Right ventricle myocardium inferior (tissue), 1 donor: ENCODE results near the gene POFUT1. TPM values are rescaled to one million over a fixed set of nuclear protein-coding genes. Genes with fewer than 3 reads are reported as not detected.
"Not testable (repeated sequence)": the region's sequence is repeated elsewhere in the genome, so short reads cannot be mapped to it uniquely, and the experiment has no call there.

Source experiments
- ATAC-seq: fragments of 200-7000 bp; cut with Tn5 transposase; one replicate; pipeline ENCODE4 v1.9.1; 2020; ENCODE audit warnings: mild to moderate bottlenecking, moderate library complexity
- DNase-seq: peaks from one replicate; pipeline ENCODE4 v3.0.0; 2021; ENCODE audit errors: missing footprints
- intact Hi-C: fragments of 100-400 bp; cut with DNase I; formaldehyde crosslinking; loops from one replicate; pipeline ENCODE4 v1.11.0; 2022
- long read RNA-seq: library from polyadenylated mRNA; unstranded; transcript quantifications from one replicate; pipeline ENCODE4 v2.0.0, GENCODE V29; 2021
- total RNA-seq: library from RNA; stranded (reverse); fragmentation: NEBNext Ultra II Directional; extraction: Animal tissue kit (Norgen Biotek cat#: 25700); gene quantifications from one replicate; pipeline ENCODE4 v1.2.1, GENCODE V29; 2021
- donor health status: DM: no; HTN: yes; CAD: no; lungs with severe emphysema.

POFUT1 gene
- total RNA-seq, result 24.5 TPM
- long read RNA-seq, full-length matches to known transcripts, result 28 of 35 reads
- long read RNA-seq, partial matches to known transcripts, result 5 of 35 reads
- long read RNA-seq, other reads (novel, unspliced or antisense), result 2 of 35 reads

DNA sequence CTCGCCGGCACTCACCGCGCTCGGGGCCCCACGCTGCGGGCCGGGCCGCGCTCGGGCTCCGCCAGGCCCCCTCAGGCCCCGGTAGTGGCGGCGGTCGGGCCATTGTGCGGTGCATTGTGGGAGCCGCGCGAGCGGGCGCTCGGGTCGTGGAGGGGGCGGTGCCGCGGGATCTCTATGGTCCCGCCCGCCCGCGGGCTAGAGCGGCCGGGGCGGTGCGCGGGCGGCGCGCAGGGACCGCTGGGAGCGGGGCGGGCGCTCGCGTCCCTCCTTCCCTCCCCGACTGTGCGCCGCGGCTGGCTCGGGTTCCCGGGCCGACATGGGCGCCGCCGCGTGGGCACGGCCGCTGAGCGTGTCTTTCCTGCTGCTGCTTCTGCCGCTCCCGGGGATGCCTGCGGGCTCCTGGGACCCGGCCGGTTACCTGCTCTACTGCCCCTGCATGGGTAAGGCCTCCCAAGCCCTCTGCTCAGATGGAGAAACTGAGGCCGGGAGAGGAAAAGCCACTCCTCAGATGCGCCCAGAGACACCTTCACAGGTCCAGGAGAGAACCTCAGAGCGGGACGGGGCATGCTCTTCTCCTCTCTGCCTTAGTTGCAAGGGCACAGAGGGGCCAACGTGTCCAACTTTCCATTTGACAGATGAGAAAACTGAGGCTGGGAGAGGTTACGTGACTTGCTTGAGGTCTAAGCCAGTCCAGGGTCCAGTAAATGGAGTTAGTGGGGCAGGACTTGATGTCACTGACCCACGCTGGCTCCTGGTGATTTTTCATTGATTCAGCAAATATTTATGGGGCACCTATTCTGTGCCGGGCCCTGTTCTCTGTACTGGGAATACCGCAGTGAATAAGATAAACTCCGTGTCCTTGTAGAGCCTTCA lies at the start of gene POFUT1, which contains the start of gene PLAGL2:
Gene POFUT1 (plus strand): TSS at position 255 of the 873 bp plus-strand sequence. CDS start 62 bp downstream, at position 317.
Gene PLAGL2 (minus strand): TSS at position 118 of the 873 bp plus-strand sequence. CDS start 5,565 bp downstream, outside the sequence.
- DNase-seq, result peak; percentile 96
- intact Hi-C loops, result loop anchor here (5.0 kb wide), 4 partner anchors 74 to 149 kb away; partner anchors contain the start of gene ASXL1
- ATAC-seq, result peak; percentile 98

DNA sequence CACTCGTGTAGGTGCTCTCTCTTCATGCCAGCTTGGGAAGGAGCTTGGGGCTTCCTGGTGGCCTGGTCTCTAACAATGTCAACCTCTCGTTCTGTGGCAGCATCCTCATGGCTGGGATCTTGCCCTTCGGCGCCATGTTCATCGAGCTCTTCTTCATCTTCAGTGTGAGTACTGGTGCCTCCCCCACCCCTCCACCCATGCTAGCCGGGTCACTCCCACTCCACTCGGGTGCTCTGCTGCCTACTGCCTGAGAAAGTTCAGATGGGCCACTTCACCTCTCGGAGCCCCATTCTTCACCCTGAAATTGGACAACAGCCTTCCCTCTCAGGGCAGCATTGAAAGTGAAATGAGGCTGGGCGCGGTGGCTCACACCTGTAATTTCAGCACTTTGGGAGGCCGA lies 49.3 kb upstream of the POFUT1 start:
- intact Hi-C loops, result no loop called here
- no peak for ATAC-seq
- DNase-seq, result no peak

DNA sequence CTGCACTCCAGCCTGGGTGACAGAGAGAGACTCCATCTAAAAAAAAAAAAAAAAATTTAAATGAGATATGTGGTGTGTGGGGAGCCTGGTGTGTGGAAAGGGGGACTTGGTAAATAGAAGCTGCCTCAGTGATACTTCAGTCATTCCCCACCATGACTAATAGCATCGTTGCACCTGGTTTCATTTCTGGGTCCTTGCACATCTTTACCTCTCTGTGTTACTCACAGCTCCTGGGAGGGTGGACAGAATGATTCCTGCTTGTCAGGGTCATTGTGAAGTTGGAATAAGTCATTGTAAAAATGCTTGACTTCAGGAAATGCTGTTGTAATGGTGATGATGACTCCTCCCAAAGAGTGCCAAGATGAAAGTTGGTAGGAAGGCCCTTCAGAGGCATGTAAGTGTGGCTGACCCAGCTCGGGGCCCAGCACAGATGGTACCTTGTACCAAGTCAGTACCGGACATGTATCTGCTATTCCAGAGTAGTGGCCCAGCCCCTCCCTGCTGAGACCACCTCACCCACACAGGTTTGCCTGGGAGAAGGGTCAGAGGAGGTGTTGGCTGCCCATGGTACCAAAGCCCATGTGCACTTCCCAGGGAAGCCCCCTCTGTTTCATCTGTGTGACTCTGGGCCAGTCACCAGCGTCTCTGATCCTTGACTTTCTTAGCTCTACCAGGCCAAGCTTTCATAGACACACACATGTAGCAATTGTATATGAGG lies 48.6 kb upstream of the POFUT1 start:
- ATAC-seq (no peak), DNase-seq (no peak)
- intact Hi-C loops, result no loop called here

DNA sequence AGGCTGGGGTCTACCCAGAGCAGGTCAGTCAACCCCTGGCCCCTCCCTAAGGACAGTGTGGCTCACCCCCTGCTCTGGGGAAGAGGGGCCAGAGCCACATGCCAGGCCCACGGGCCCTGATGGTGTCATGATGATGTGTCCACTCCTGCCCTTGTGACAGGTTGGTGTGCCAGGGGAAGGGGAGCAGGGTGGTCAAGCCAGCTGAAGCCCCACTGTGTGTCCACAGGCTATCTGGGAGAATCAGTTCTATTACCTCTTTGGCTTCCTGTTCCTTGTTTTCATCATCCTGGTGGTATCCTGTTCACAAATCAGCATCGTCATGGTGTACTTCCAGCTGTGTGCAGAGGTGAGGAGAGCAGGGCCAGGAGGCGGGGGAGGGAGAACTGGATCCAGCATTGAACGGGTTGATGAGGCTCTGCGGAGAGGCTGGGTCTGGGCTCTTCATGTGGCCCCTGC lies 47.9 kb upstream of the POFUT1 start:
- ATAC-seq (no peak), DNase-seq (no peak)
- intact Hi-C loops, result no loop called here

DNA sequence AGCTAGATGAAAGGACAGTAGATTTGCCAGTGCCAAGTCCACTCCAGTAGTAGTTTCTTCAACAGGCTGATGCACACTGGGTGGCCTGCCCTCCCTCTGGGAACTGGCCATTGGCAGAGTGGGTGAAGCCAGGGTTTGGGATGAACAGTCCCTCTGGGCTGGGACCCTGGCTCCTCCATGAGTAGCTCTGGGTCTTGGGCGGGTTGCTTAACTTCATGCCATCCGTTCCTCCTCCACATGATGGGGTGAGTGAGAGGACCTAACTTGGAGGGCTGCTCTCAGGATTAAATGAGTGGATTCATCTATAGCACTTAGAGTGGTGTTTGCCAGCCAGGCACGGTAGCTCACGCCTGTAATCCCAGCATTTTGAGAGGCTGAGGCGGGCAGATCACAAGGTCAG lies 47.3 kb upstream of the POFUT1 start:
- ATAC-seq, result no peak

DNA sequence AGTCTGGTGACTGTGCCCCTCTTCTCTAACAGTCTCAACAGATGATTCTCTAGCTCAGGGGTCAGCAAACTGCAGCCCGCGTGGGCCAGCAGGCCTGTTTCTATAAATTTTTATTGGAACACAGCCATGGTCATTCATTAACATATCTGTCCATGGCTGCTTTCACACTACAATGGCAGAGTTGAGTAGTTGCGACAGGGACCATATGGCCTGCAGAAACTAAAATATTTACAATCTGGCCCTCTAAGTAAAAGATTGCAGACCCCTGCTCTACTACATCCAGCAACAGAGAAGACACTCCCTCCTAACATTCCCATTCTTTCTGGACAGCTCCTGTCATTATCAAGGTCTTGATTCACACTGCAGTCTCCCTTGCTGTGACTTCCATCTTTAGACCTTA lies 45.3 kb upstream of the POFUT1 start:
- ATAC-seq, result no peak
- intact Hi-C loops, result no loop called here
- DNase-seq, result no peak

More for the DNA sequence above, 47.3 kb upstream of the POFUT1 start:
- DNase-seq, result no peak
- intact Hi-C loops, result no loop called here

DNA sequence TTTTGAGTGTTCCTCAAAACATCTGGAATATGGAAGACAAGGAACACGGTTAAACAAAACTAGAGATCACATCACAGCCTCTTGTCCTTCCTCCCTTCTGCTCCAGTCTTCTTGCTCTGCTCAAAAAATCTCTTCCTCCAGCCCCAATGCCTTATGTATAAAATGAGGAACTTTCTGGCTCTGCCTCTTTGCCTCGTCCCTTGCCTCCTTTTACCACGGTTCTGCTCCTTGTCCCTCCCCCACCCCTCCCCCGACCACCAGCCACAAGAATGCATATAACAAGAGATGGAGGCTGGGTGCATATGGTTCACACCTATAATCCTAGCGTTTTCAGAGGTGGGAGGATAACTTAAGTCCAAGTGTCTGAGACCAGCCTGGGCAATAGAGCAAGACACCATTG lies 43.7 kb upstream of the POFUT1 start:
- no peak for DNase-seq
- intact Hi-C loops, result no loop called here

DNA sequence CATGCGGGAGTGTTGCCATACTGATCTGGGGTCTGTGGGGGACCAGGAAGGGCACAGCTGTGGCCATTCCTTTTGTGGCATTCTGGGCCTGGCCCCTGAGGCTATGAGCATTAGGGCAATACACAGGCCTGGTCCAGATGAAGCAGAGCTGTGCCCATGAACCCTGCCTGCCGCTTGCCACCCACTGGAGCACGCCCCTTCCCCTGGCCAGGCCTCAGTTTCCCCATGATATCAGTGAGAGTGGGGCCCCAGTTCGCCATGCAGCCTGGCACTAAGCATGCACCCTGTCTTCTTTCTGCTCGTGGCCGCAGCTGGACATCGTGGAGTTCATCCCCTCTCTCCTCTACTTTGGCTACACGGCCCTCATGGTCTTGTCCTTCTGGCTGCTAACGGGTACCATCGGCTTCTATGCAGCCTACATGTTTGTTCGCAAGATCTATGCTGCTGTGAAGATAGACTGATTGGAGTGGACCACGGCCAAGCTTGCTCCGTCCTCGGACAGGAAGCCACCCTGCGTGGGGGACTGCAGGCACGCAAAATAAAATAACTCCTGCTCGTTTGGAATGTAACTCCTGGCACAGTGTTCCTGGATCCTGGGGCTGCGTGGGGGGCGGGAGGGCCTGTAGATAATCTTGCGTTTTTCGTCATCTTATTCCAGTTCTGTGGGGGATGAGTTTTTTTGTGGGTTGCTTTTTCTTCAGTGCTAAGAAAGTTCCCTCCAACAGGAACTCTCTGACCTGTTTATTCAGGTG lies 42.5 kb upstream of the POFUT1 start:
- ATAC-seq (no peak), DNase-seq (no peak)
- intact Hi-C loops, result no loop called here

More for the DNA sequence above, 43.7 kb upstream of the POFUT1 start:
- no peak for ATAC-seq

DNA sequence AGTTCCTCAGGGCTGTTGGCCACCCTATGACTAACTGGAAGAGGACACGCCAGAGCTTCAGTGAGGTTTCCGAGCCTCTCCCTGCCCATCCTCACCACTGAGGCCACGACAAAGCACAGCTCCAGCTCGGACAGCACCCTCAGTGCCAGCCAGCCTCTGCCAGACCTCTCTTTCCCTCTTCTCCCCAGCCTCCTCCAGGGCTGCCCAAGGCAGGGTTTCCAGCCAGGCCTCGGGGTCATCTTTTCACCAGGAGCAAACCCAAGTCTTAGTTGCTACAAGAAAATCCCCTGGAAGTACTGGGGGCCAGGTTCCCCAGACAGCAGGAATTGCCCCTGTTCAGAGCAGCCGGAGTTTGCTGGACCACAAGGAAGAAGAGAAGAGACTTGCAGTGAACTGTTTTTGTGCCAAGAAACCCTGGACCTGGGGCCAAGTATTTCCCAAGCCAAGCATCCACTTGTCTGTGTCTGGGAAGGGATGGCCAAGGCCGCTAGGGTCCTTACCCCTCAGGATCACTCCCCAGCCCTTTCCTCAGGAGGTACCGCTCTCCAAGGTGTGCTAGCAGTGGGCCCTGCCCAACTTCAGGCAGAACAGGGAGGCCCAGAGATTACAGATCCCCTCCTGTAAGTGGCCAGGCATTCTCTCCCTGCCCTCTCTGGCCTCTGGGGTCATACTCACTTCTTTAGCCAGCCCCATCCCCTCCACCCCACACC lies 41.7 kb upstream of the POFUT1 start:
- no peak for ATAC-seq
- intact Hi-C loops, result no loop called here
- no peak for DNase-seq

DNA sequence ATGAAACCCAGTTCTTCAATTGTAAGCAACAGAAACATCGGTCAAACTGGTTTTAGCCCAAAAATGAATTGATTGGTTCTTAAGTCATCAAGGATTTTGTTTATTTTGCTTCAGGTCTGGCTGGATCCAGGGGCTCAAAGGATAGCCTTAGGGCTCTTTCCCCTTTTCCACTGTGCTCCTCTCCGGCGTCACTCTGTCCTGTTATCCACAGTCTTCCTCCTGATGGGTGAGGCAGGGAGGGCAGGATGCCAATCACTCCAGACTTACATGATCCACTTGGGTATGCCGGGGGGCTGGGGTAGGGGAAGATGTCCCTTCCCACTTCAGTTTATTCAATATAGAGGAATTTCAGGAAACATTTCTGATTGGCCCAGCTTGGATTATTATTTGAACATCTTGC lies 40.1 kb upstream of the POFUT1 start:
- intact Hi-C loops, result no loop called here
- ATAC-seq (no peak), DNase-seq (no peak)

DNA sequence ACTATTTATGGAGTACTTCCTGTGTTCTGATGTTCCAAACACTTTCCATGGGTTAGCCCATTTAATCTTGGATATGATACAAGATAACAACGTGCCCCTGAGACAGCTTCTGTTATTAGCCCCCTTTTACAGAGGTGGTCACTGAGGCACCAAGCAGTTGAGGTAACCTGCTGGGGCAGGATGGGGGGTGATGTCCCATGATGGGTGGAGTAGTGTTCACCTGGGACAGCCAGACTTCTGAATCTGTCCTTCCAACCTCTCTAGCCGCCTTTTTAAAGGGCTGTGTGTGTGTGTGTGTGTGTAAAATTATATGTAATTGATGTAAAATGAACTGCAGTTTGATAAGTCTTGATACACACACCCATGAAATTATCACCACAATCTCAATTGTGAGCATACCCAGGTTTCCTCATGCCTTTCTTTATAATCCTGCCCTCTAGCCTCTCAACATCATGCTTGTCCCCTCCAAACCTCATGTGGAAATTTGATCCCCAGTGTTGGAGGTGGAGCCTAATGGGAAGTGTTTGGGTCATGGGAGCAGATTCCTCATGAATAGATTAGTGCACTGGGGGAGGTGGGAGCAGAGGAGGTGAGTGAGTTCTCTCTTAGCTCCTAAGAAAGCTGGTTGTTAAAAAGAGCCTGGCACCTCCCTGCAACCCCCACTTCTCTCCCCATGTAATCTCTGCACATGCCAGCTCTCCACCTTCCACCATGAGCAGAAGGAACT lies 39.3 kb upstream of the POFUT1 start:
- DNase-seq (no peak), ATAC-seq (no peak)
- intact Hi-C loops, result no loop called here

DNA sequence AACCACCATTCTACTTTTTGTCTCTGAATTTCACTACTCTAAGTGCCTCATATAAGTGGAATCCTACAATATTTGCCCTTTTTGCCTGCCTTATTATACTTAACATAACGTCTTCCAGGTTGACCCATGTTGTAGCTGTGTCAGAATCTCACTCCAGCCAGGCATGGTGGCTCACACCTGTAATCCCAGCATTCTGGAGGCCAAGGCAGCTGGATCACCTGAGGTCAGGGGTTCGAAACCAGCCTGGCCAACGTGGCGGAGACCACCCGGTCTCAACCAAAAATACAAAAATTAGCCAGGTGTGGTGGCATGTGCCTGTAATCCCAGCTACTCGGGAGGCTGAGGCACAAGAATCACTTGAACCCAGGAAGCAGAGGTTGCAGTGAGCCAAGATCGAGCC lies 30.0 kb upstream of the POFUT1 start:
- ATAC-seq, intact Hi-C loops, DNase-seq: not testable (repeated sequence)

DNA sequence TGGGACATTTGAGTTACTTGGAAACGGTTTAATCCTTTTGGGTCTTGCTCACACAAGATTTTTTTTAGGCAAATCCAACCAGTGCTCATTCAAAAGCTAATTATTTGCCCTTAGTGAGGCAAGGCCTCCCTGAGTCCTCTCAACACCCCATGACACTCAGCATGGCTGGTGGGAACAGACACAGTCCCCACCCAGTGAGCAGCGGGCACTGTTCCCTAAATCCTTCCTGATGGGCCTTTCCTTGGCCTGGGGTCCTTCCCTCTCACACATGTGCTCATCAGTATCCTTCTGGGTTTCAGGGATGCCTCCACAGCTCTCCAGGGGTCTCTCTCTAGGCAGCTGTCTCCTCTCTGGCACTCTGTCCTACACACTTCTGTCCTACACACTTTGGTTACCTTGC lies 28.2 kb upstream of the POFUT1 start:
- DNase-seq, result no peak
- intact Hi-C loops, result no loop called here
- no peak for ATAC-seq

DNA sequence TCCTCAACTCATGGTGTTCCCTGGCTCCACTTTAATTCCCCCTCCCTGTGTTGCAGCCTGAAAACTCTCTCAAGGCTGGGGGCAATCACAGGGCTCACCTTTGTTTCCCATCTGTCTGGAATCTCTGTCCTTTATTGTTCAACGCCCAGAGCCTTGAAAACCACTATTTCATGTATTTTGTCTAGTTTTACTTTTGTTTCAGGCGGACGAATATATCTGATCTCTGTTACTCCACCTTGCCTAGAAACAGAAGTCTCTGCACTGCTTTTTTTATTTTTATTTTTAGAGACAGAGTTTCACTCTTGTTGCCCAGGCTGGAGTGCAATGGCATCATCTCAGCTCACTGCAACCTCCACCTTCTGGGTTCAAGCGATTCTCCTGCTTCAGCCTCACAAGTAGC lies 27.7 kb upstream of the POFUT1 start:
- DNase-seq (no peak), ATAC-seq (no peak)
- intact Hi-C loops, result no loop called here

DNA sequence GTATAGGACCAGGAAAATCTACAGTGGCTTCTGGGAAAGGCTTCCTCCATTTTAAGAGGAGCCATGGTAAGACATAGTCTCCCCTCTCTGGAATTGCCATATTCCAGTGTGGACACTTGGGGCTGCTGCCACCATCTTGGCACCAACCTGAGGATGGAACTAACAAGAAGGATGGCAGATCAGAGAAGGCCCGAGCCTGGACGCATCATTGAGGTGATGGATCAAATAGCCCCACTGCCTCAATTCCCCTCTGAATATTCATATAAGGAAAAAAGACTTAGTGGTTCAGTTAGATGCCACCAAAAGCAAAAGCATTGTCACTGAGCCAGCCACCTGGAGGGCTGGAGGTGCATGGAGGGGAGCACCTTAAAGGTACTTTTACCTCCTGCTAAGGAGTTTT lies 26.1 kb upstream of the POFUT1 start:
- intact Hi-C loops, result no loop called here
- no peak for DNase-seq
- ATAC-seq, result no peak

DNA sequence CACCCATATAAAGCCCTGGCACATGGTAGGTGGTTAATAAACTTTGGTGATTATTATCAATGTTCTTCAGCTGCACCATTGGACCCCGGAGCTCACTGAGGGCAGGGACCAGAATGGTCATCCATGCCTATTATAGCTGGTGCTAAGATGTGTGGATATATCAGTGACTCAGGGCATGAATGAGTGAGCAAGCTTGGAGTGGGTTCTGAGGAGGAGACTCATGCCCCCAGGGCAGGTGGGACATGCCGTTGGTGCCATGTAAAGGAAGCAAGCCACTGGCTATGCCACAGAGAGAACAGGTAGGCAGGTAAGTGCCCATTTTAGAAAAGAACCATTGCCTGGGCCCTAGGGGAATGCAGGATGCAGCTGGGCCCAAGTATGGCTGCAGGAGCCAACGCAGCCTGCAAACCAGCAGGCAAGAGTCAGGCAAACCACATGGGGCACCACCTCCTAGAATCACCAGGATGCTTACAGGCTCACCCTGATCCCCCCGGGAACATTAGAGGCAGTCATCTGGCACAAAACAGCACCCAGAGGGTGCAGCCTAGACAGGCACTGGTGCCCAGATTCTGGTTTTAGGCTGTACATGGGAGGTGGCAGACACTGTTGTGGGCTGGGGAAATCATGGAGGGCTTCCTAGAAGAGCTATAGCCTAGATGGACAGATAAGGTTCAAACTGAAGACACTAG lies 23.6 kb upstream of the POFUT1 start:
- DNase-seq (no peak), ATAC-seq (no peak)
- intact Hi-C loops, result no loop called here

DNA sequence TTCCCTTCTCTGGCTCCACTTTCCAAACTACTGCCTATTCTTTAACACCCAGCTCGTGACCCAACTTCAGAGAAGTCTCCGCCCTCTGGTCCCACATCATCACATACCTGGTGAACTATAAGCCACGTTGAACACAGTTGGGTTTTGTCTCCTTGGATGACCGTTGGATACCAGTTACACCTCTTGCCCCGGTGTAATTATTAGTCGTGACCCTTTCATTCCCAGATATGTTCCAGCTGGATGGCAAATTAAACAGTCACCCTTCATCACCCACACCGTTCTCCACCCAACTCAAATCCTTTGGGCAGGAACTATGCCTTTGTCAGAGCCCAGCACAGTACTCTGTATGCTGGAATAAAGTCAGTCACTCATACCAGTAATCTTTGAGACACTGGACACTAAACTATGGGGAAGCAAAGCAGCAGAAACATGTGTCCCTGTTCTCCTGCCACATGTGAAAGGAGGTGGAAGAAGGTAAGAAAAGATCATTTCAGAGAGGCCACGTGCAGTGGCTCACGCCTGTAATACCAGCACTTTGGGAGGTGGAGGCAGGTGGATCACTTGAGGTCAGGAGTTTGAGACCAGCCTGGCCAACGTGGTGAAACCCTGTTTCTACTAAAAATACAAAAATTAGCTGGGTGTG lies 22.6 kb upstream of the POFUT1 start:
- no peak for ATAC-seq
- DNase-seq, result no peak
- intact Hi-C loops, result no loop called here
